ENCODE measurements around the gene CDH4.
"Not testable (repeated sequence)": the region's sequence is repeated elsewhere in the genome, so short reads cannot be mapped to it uniquely, and the experiment has no call there.

The CDH4 gene

GRCh38 chr20:61457725-61458124, 205.7 kb downstream of the CDH4 start:
- DNase-seq (ENCODE audit: low spot score), result no peak

- DNase-seq (ENCODE audit: low spot score), result no peak
These were observed 206.2 kb downstream of the CDH4 start for GRCh38 chr20:61458146-61458746.

- no peak for DNase-seq (ENCODE audit: low spot score)
These were observed 207.2 kb downstream of the CDH4 start for GRCh38 chr20:61459266-61459665.

GRCh38 chr20:61459705-61460104, 207.6 kb downstream of the CDH4 start:
- DNase-seq (ENCODE audit: low spot score), result no peak

- DNase-seq (ENCODE audit: low spot score), result no peak
These were observed 208.4 kb downstream of the CDH4 start for GRCh38 chr20:61460261-61461052.

- no peak for DNase-seq (ENCODE audit: low spot score)
These were observed 209.4 kb downstream of the CDH4 start for GRCh38 chr20:61461461-61461860.

GRCh38 chr20:61464307-61465303, 212.5 kb downstream of the CDH4 start:
- DNase-seq (ENCODE audit: low spot score), result no peak

- no peak for DNase-seq (ENCODE audit: low spot score)
These were observed 223.7 kb downstream of the CDH4 start for GRCh38 chr20:61475729-61476128.

- DNase-seq (ENCODE audit: low spot score), result no peak
These were observed 224.9 kb downstream of the CDH4 start for GRCh38 chr20:61476956-61477355.

GRCh38 chr20:61477451-61477861, 225.4 kb downstream of the CDH4 start:
- DNase-seq (ENCODE audit: low spot score), result no peak

GRCh38 chr20:61478094-61478493, 226.0 kb downstream of the CDH4 start:
- DNase-seq (ENCODE audit: low spot score), result no peak

- DNase-seq (ENCODE audit: low spot score), result no peak
These were observed 226.7 kb downstream of the CDH4 start for GRCh38 chr20:61478611-61479305.

GRCh38 chr20:61479433-61479832, 227.4 kb downstream of the CDH4 start:
- DNase-seq (ENCODE audit: low spot score), result not testable (repeated sequence)

GRCh38 chr20:61480158-61480825, 228.2 kb downstream of the CDH4 start:
- DNase-seq (ENCODE audit: low spot score), result no peak

GRCh38 chr20:61482056-61482887, 230.2 kb downstream of the CDH4 start:
- DNase-seq (ENCODE audit: low spot score), result no peak

- DNase-seq (ENCODE audit: low spot score), result no peak
These were observed 230.8 kb downstream of the CDH4 start for GRCh38 chr20:61482901-61483300.

- DNase-seq (ENCODE audit: low spot score), result no peak
These were observed 231.4 kb downstream of the CDH4 start for GRCh38 chr20:61483336-61484067.

- no peak for DNase-seq (ENCODE audit: low spot score)
These were observed 234.1 kb downstream of the CDH4 start for GRCh38 chr20:61486198-61486597.

- DNase-seq (ENCODE audit: low spot score), result no peak
These were observed 235.4 kb downstream of the CDH4 start for GRCh38 chr20:61487346-61487996.
